ENCODE measurements around the gene APLF. TPM values are rescaled to one million over a fixed set of nuclear protein-coding genes. Genes with fewer than 3 reads are reported as not detected.

Gene APLF
- total RNA-seq = 5.5 TPM
- polyA plus RNA-seq (ENCODE audit: insufficient read depth in 1 of 8, insufficient read length in 8 of 8, low replicate concordance in 1 of 8) = 1 to 10 TPM; 1.1 to 2.1 (median 1.4) TPM
- long read RNA-seq, donor 1 = 0 reads
- long read RNA-seq, donor 2 = 0 reads
- long read RNA-seq, donor 3, partial matches to known transcripts = 0 of 1 reads
- long read RNA-seq, donor 3, other reads (novel, unspliced or antisense) = 0 of 1 reads
- long read RNA-seq, donor 4 = 0 reads
- long read RNA-seq, donor 5, partial matches to known transcripts = 0 of 1 reads
- long read RNA-seq, donor 5, other reads (novel, unspliced or antisense) = 0 of 1 reads
- long read RNA-seq, donor 6, partial matches to known transcripts = 0 of 3 reads
- long read RNA-seq, donor 6, other reads (novel, unspliced or antisense) = 0 of 3 reads
- long read RNA-seq, donor 7 = 0 reads
- long read RNA-seq, donor 8, partial matches to known transcripts = 0 of 1 reads
- long read RNA-seq, donor 8, other reads (novel, unspliced or antisense) = 0 of 1 reads
- long read RNA-seq, donor 9 = 0 reads
- long read RNA-seq, donor 10 = 0 reads
- long read RNA-seq, donor 11 = 0 reads

GRCh38 chr2:68467077-68467960 lies at the start of gene APLF, which contains the start of gene FBXO48:
Gene APLF, plus strand, starts transcription at chr2:68467585. Its CDS starts 147 bp downstream, at chr2:68467732.
Gene FBXO48, minus strand, starts transcription at chr2:68467294. Its CDS starts 2,149 bp downstream, at chr2:68465145.
- peak; percentile 100 for DNase-seq
- Histone ChIP-seq H3K27me3 (ENCODE audit: control insufficient read depth, insufficient read depth, low read length) (no peaks in the 10 kb centered on the region), H3K27ac (ENCODE audit: low read length) (peak within 1 kb of the TSS; percentile 91), H3K4me3 (ENCODE audit: low read length) (peak within 1 kb of the TSS; percentile 90), H3K36me3 (ENCODE audit: control insufficient read depth, insufficient read depth, low read length) (no peaks in the 10 kb centered on the region), H3K9me3 (replicated peaks; ENCODE audit: control insufficient read depth, low read depth, low read length) (no peaks in the 10 kb centered on the region), H3K4me1 (ENCODE audit: control insufficient read depth, insufficient read depth, low read length) (peaks cover 4% of the 10 kb centered on the region)
- under 1% methylated on average over 74 of the region's 82 CpGs for WGBS (ENCODE audit: insufficient coverage)

DNA sequence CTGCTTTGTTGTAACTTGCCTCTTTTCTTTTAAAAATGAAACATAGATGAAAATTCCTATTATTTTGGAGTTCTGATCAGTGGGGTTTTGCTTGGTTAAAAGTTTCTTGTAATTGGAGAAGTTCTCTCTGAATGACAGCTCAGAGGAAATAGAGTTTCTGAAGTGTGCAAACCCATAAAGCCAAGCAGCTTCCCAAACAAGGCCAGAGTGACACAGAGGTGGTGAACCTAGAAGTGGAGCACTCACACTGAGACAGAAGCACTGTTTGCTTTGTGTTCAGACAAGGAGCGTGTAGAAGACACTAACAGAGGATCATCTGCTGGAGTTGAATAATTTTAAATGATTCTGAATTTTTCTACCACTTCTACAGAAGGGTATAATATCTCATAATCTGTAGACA lies 49.5 kb upstream of the APLF start:
- Histone ChIP-seq H3K9me3 (replicated peaks; ENCODE audit: control insufficient read depth, low read depth, low read length) (no peaks in the 10 kb centered on the region), H3K27me3 (ENCODE audit: control insufficient read depth, insufficient read depth, low read length) (no peaks in the 10 kb centered on the region), H3K27ac (ENCODE audit: low read length) (no peak overlapping the region), H3K4me3 (ENCODE audit: low read length) (no peak overlapping the region), H3K4me1 (ENCODE audit: control insufficient read depth, insufficient read depth, low read length) (no peaks in the 10 kb centered on the region), H3K36me3 (ENCODE audit: control insufficient read depth, insufficient read depth, low read length) (no peaks in the 10 kb centered on the region)
- WGBS (ENCODE audit: insufficient coverage) = no CpG with 5 or more reads among the region's 1 CpG
- no peak for DNase-seq

GRCh38 chr2:68418419-68418818 lies 49.0 kb upstream of the APLF start:
- no peaks in the 10 kb centered on the region for H3K9me3 ChIP-seq (replicated peaks; ENCODE audit: control insufficient read depth, low read depth, low read length)
- H3K27me3 ChIP-seq (ENCODE audit: control insufficient read depth, insufficient read depth, low read length) = no peaks in the 10 kb centered on the region
- no peaks in the 10 kb centered on the region for H3K4me1 ChIP-seq (ENCODE audit: control insufficient read depth, insufficient read depth, low read length)
- DNase-seq = no peak
- H3K4me3 ChIP-seq (ENCODE audit: low read length) = no peak overlapping the region
- WGBS (ENCODE audit: insufficient coverage) = 40% methylated on average over 1 of the region's 1 CpG
- no peaks in the 10 kb centered on the region for H3K36me3 ChIP-seq (ENCODE audit: control insufficient read depth, insufficient read depth, low read length)
- no peak overlapping the region for H3K27ac ChIP-seq (ENCODE audit: low read length)

DNA sequence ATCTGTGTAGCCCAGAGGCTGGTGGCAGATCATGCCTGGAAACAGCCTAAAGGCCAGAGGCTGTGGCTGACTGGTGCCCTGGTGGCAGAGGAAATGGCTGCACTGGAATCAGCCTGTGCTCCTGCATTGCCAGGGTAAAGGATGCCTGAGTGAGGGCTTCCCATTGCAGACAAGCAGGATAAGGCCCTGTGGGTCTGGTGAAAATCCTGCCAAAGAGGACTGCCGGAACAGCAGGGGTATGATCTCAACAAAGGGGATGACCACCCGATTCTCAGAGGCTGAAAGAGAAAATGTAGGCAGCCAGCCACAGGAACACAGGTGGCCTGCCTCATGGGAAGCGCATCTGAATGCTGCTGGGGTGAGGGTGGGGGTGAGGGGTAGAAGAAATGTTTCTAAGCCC lies 48.5 kb upstream of the APLF start:
- H3K36me3 ChIP-seq (ENCODE audit: control insufficient read depth, insufficient read depth, low read length) = no peaks in the 10 kb centered on the region
- H3K4me1 ChIP-seq (ENCODE audit: control insufficient read depth, insufficient read depth, low read length) = no peaks in the 10 kb centered on the region
- 39% methylated on average over 2 of the region's 3 CpGs for WGBS (ENCODE audit: insufficient coverage)
- no peaks in the 10 kb centered on the region for H3K27me3 ChIP-seq (ENCODE audit: control insufficient read depth, insufficient read depth, low read length)
- H3K27ac ChIP-seq (ENCODE audit: low read length) = no peak overlapping the region
- H3K4me3 ChIP-seq (ENCODE audit: low read length) = no peak overlapping the region
- no peaks in the 10 kb centered on the region for H3K9me3 ChIP-seq (replicated peaks; ENCODE audit: control insufficient read depth, low read depth, low read length)
- no peak for DNase-seq

DNA sequence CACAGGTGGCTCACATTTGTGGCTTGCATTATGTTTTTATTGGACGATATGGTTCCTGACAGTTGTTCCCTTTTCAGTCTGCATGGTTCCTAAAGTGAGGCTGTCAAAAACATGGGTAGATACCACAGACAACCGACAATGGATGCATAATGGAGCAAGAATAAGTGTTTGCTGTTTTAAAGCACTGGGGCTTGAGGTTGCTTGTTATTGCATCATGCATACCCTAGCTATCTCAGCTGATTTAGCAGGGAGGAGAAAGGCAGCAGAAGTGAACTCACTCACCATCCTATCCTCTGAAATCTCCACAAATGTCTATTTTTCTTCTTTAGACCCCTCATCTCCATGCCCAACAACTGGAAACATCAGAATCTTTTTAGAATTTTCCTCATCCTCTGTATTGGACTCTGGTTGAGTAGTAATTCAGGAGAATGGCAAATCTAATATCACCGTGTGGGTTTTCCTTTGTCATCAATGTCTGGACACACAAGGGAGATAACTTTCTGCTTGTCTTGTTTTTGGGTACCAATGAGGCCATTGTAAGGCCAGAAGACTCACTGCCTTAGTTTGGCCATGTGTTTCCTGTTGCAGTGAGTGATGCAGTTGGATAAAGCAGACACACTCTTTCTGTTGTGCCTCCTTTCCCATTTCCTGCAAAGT lies 47.0 kb upstream of the APLF start:
- Histone ChIP-seq H3K4me1 (ENCODE audit: control insufficient read depth, insufficient read depth, low read length) (no peaks in the 10 kb centered on the region), H3K27ac (ENCODE audit: low read length) (no peak overlapping the region), H3K9me3 (replicated peaks; ENCODE audit: control insufficient read depth, low read depth, low read length) (no peaks in the 10 kb centered on the region), H3K27me3 (ENCODE audit: control insufficient read depth, insufficient read depth, low read length) (no peaks in the 10 kb centered on the region), H3K4me3 (ENCODE audit: low read length) (no peak overlapping the region), H3K36me3 (ENCODE audit: control insufficient read depth, insufficient read depth, low read length) (no peaks in the 10 kb centered on the region)
- no peak for DNase-seq
- 80% methylated on average over 1 of the region's 3 CpGs for WGBS (ENCODE audit: insufficient coverage)

DNA sequence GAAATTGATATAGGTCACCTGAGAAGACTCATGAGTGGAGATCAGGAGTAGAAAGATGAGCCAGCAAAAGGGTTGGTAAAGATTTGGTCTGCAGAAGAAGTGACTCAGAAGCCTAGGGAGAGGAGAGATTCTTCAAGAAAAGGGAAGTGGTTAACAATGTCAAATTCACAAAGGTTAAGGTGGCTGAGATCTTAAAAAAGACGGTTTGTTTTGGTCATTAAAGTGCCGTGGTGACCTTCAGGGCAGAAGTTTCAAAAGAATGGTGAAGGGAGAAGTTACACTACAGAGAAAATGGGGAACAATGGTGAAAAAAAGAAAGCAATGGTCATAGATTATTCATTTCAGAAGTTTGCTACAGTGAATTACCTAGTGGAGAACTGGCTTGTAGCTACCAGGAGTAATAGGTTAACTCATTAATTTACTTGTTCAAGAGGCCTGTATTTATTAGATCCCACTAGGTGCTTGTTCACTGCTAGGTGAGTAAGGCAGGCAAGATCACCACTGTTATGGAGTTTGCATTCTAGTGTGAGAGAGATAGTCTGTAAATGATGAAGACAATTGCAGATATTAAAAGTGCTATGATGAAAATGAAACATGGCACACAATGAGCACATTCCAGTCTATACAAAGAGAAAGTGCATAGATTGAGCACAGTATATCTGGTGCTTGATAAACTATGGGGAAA lies 43.3 kb upstream of the APLF start:
- 56% methylated on average over 2 of the region's 2 CpGs for WGBS (ENCODE audit: insufficient coverage)
- Histone ChIP-seq H3K27ac (ENCODE audit: low read length) (no peak overlapping the region), H3K4me3 (ENCODE audit: low read length) (no peak overlapping the region), H3K36me3 (ENCODE audit: control insufficient read depth, insufficient read depth, low read length) (no peaks in the 10 kb centered on the region), H3K9me3 (replicated peaks; ENCODE audit: control insufficient read depth, low read depth, low read length) (no peaks in the 10 kb centered on the region), H3K27me3 (ENCODE audit: control insufficient read depth, insufficient read depth, low read length) (no peaks in the 10 kb centered on the region), H3K4me1 (ENCODE audit: control insufficient read depth, insufficient read depth, low read length) (no peaks in the 10 kb centered on the region)
- DNase-seq = no peak

DNA sequence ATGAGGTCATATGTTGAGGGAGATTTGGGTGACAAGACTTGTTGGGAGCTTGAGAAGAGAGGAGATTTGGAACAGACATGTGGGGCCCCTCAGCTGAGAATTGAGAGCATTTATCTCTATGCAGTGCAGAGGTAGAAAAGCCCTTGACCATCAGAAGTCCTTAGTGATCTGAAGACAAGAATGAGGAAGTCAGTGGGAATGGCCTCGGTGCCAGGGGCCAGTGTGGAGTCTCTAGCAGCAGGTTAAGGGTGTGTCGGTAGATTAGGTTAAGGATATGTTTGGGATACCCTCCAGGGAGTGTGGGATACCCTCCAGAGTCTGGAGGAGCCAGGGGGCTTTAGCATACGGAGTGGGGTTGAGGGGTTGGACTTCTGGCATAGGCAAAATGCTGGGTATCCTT lies 41.9 kb upstream of the APLF start:
- Histone ChIP-seq H3K27me3 (ENCODE audit: control insufficient read depth, insufficient read depth, low read length) (no peaks in the 10 kb centered on the region), H3K27ac (ENCODE audit: low read length) (no peak overlapping the region), H3K36me3 (ENCODE audit: control insufficient read depth, insufficient read depth, low read length) (no peaks in the 10 kb centered on the region), H3K4me1 (ENCODE audit: control insufficient read depth, insufficient read depth, low read length) (no peaks in the 10 kb centered on the region), H3K4me3 (ENCODE audit: low read length) (no peak overlapping the region), H3K9me3 (replicated peaks; ENCODE audit: control insufficient read depth, low read depth, low read length) (no peaks in the 10 kb centered on the region)
- DNase-seq = no peak
- 66% methylated on average over 2 of the region's 3 CpGs for WGBS (ENCODE audit: insufficient coverage)

DNA sequence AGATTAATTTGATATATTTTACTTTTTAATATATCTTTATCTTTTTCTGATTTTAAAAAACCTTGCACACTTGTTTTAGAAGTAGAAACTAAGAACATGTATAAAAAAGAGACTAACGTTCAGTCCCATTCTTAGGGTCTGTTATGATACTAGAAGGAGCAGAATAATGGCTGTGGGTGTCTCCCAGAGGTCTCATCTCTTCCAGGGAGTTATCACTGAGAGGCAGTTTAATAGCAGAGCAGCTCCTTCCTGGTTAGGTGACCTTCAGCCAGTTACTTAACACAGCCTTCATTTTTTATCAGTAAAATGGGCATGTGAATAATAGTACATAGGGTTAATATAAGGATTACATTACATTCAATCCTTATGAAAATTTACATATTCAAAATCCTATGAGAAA lies 40.9 kb upstream of the APLF start:
- no peaks in the 10 kb centered on the region for H3K9me3 ChIP-seq (replicated peaks; ENCODE audit: control insufficient read depth, low read depth, low read length)
- H3K4me3 ChIP-seq (ENCODE audit: low read length) = no peak overlapping the region
- no peaks in the 10 kb centered on the region for H3K36me3 ChIP-seq (ENCODE audit: control insufficient read depth, insufficient read depth, low read length)
- no peak overlapping the region for H3K27ac ChIP-seq (ENCODE audit: low read length)
- WGBS (ENCODE audit: insufficient coverage) = no CpG with 5 or more reads among the region's 1 CpG
- no peaks in the 10 kb centered on the region for H3K27me3 ChIP-seq (ENCODE audit: control insufficient read depth, insufficient read depth, low read length)
- H3K4me1 ChIP-seq (ENCODE audit: control insufficient read depth, insufficient read depth, low read length) = no peaks in the 10 kb centered on the region
- DNase-seq = no peak

DNA sequence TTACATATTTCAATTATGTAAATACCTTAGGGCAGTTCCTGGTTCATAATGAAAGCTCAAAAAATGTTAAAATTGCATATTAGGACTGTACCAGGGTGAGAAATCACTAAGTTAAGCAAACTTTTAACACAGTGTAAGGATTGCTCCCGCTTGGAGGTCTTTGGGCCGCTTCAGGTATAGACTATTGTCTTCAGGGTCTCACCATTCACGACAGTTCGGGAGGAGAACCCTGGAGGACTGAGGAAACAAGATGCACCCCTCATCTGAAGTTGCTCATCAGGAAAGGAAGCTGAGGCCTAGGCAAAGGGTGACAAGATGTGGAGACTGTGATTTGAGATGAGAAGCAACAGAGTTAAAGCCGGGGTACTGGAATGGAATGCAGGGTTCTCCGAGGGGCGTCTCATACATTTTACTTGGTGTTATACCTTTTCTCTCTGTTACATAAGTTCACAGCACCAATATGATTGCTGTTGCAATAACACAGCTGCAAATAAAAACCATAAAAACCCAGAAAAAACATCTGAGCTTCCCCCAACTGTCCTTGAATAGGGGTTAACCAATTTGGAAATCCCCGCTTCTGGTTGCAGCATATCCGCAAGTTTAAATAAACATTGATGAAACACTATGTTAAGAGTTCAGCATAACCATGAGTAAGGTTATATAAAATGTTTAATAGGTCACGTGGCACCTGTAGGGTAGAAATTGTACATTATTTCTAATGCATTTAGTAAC lies 40.4 kb upstream of the APLF start:
- WGBS (ENCODE audit: insufficient coverage) = 85% methylated on average over 4 of the region's 10 CpGs
- Histone ChIP-seq H3K36me3 (ENCODE audit: control insufficient read depth, insufficient read depth, low read length) (no peaks in the 10 kb centered on the region), H3K27me3 (ENCODE audit: control insufficient read depth, insufficient read depth, low read length) (no peaks in the 10 kb centered on the region), H3K27ac (ENCODE audit: low read length) (no peak overlapping the region), H3K4me1 (ENCODE audit: control insufficient read depth, insufficient read depth, low read length) (no peaks in the 10 kb centered on the region), H3K4me3 (ENCODE audit: low read length) (no peak overlapping the region), H3K9me3 (replicated peaks; ENCODE audit: control insufficient read depth, low read depth, low read length) (no peaks in the 10 kb centered on the region)
- no peak for DNase-seq

Data from muscle of leg (tissue), 16 donors.